Stimulated activated CD8-positive, alpha-beta memory T cell treated with anti-CD3 and anti-CD28 coated beads, Interleukin-4, amount 100 ng/mL, for 4 hours (primary cell): ENCODE data around the gene TIAM1.
"Not testable (repeated sequence)": the region's sequence is repeated elsewhere in the genome, so short reads cannot be mapped to it uniquely, and the experiment has no call there.

Experiments
- DNase-seq, 2 donors: peaks; one replicate each; pipeline ENCODE4 v3.0.0-alpha.2; 2020; ENCODE audit warnings: low read depth in 2 of 2, low spot score in 1 of 2

The TIAM1 gene

GRCh38 chr21:31258073-31258472 lies 86.0 kb downstream of the TIAM1 start:
- DNase-seq = no peak

- no peak for DNase-seq
These were observed 86.8 kb downstream of the TIAM1 start for GRCh38 chr21:31257265-31257664.

DNA sequence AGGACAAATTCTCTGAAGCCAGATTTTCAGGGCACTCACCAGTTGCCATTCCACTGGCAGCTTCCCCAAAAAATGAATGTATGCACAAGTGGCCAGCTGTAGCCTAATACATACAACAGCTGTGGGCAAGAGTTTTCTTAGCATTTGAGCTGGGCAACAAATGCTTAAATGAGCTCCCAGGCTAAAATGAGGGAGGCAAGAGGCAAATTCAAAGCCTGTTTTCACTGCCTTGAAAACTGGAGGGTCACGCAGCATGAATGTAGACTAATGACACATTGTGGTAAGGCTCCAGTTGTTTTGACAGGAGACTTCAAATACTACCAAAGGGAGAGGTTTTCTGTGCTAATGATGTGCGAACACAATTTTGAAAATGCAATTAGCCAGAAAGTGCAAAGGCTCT lies 88.2 kb downstream of the TIAM1 start:
- no peak for DNase-seq

DNA sequence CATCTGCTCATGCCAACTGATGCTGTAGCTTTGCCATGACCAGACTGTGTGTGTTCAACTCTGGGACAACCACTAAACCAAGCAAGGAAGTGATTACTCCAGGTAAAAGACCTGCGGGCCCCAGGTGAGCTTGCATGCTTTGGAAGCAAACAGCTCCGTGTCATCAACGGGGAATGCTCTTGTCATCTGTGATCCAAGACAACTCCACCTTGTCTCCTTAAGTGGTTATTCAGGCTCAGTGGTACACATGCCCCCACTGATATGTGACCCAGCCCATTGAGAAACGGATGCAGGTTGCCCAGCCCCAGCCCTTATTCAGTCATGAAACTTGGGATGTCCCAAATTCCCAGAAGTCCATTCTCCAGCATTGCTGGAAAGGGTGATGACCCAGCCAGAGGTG lies 89.0 kb downstream of the TIAM1 start:
- DNase-seq = no peak

GRCh38 chr21:31254131-31254530 lies 89.9 kb downstream of the TIAM1 start:
- no peak for DNase-seq

DNA sequence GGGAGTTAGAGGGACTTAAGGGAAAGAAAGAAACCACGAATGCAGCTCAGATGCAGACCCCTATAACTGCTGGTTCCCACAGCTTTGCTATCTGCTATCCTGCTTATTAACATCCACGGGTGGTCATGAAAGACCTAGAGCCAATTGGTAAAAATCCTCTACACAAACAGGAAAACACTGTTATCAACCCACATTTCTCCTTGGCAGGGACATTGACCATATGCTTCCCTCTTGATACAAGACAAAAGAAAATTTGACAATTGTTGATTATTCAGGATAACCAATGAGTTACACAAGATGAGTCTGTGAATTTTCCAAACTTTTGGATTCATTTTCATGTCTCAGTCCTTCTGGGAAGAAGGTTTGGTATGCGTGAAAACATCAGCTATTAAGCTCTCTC lies 90.4 kb downstream of the TIAM1 start:
- DNase-seq = no peak

DNA sequence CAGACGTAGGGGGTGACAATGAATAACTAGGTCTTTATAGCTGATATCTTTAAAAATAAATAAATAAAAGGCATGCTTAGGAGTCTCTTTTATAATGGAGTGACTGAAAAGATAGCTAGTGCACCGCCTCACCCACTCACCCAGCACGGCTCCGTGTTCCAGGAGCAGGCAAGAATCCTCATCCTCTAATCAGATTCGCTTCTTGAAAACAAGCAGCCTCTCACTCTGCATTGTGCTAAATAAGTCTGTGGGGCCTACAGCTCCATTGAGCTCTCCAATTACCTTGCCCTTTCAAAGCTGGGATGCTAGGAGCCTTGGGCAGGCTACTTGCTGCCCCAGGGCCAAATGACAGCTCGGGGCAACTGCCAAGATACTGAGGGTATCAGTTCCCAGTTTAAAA lies 91.5 kb downstream of the TIAM1 start:
- DNase-seq = no peak

- no peak for DNase-seq
These were observed 92.0 kb downstream of the TIAM1 start for GRCh38 chr21:31252091-31252490.

GRCh38 chr21:31251686-31252085 lies 92.4 kb downstream of the TIAM1 start:
- DNase-seq = no peak

DNA sequence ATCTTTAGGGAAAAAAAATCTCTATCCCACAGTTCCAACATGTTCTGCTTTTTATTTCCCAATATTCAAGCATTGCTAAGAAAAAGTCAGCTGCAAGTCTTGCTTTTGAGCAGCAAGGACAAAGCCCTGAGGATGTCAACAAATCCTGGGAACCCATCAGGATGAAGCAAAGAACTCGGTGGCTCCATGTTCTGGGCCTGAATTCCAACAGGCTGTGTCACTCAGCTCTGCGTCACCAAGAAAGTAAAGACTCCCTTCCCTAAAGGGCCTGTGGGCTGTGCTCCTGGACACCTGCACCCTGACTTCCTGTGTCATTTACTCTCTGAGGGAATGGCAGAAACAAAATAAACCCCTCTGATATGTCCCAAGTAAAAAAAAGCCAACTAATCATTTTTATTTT lies 95.5 kb downstream of the TIAM1 start:
- no peak for DNase-seq

- DNase-seq = no peak
These were observed 100.5 kb downstream of the TIAM1 start for GRCh38 chr21:31243611-31244010.

- no peak for DNase-seq
These were observed 107.5 kb downstream of the TIAM1 start for GRCh38 chr21:31236528-31236927.

GRCh38 chr21:31235671-31236450 lies 108.2 kb downstream of the TIAM1 start:
- no peak for DNase-seq

- no peak for DNase-seq
These were observed 109.1 kb downstream of the TIAM1 start for GRCh38 chr21:31234936-31235335.

- no peak for DNase-seq
These were observed 110.3 kb downstream of the TIAM1 start for GRCh38 chr21:31233711-31234110.

- DNase-seq = no peak
These were observed 111.7 kb downstream of the TIAM1 start for GRCh38 chr21:31232344-31232743.

DNA sequence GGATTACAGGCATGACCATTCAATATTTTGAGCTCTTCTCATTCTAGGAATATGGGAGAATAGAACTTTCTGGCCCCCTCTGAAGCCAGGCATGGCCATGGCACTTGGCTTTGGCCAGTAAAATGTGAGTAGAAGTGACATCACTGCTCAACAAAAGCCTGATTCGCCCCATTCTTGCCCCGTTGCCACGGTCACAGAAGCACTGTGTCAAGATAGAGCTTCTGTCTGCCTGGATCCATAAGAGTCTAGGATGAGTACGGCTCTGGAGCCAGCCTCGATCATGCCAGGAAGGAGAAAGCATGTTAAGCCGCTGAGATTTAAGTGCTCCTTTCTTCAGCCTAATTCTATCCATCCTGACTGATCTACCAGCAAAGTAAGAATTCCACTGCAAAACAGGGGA lies 113.1 kb downstream of the TIAM1 start:
- no peak for DNase-seq

DNA sequence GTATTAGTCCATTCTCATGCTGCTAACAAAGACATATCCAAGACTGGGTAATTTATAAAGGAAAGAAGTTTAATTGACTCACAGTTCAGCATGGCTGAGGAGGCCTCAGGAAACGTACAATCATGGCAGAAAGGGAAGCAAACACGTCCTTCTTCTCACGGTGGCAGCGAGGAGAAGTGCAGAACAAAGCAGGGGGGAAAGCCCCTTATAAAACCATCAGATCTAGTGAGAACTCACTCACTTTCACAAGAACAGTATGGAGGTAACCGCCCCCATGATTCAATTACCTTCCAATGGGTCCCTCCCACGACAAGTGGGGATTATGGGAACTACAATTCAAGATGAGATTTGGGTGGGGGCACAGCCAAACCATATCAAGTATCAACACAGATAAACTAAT lies 115.3 kb downstream of the TIAM1 start:
- DNase-seq = not testable (repeated sequence)

DNA sequence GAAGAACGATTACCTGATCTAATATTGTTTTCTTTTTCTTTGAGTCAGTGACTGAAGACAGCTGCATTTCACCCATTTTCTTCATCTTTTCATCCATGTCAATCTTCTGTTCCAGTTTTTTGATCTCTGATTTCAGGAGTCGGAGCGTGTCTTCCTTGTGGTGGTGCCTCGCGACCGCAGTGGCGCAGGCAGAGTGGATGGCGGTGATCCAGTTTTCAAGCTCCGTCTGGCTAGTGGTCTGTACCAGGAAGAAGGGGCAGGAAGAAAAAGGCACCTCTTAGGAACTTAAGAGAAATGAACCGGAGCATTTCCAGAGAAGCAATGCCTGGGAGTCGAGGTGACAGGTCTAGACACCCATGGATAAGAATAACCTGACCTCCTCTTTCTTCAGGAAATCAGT lies 118.3 kb downstream of the TIAM1 start:
- no peak for DNase-seq

DNA sequence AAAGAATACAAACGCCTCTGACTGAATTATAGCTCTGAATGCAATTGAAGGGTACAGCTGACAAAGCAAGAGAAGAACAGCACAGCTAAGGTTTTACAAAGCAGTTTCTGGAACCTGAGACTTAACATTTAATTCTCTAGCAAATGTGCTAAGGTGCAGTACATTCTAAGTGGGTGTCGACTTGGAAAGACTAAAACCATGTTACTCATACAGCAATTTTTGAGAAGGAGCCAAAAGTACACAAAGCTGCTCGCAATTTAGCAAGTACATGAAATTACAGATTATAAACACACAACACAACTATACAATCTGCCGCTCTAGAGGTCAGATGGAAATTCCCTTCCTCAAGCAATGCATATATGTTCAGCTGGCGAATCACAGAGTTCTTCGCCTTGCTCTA lies 121.9 kb downstream of the TIAM1 start:
- no peak for DNase-seq

DNA sequence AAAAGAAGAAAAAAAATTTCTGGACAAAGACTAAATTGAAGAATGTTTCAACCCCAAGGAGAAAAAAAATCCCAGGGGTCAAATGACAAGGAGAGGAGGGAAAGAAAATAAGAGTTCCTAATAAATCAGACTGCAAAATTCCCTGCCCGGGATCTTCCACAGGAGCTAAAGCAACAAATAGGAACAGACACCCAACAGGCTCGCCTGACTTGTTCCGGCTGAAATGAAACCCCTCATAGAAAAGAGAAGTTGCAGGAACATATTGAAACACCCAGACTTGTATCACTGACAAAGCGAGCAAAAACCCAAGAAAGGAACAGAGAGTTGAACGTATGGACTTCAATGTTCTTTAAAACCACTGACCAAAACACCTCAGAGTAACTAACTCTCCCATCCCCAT lies 123.0 kb downstream of the TIAM1 start:
- DNase-seq = no peak

- DNase-seq = no peak
These were observed 123.5 kb downstream of the TIAM1 start for GRCh38 chr21:31220575-31220974.

DNA sequence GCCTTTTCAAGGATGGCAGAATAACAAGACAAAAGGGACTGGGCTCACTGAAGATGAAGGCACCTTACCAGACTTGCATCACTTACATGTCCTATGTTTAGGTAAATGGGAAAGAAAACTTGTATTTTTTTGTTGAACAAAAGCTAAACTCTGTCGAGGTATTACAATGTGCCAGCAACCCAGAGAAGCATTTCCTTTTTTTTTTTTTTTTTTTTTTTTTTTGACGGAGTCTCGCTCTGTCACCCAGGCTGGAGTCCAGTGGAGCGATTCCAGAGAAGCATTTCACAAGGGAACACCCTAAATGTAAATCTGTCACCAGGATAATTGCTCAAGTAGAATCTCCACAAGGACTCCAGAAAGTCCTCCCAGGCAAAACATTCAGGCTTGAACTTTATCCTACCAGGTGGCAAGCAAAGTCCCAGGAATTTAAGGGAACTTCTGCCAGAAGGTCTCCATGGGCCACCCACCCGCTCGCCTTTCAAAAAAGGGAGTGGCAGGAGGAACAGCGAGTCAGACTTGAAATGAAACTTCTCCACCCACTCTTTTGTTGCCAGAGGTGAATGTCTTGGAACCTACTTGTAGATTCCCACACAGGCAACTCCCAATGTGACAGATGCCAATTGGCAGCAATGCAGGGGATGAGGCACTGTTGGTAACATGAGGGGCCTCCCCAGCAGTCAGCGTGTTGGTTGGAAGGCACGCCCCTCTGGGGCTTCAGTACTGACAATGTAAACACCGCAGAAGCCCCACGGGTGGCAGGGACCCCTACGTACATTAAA lies 125.0 kb downstream of the TIAM1 start:
- no peak for DNase-seq
